Fibroblast of lung (primary cell): ENCODE measurements around the gene MFAP4.

Source experiments
- EZH2 ChIP-seq: IDR thresholded peaks from 2 replicates; pipeline ENCODE4 v1.5.1; 2012; ENCODE audit warnings: low read length, control low read depth, mild to moderate bottlenecking; ENCODE audit errors: missing control alignments
- TF ChIP-seq, protein P1 (sequence below), 2 donors: IDR thresholded peaks in 1 of 2; conservative IDR thresholded peaks in 1 of 2; 1 replicate in 1 of 2; 2 replicates in 1 of 2; pipeline ENCODE4 v1.5.1; 2011 to 2012; ENCODE audit warnings: low read length in 2 of 2, control low read depth in 1 of 2, inconsistent platforms in 1 of 2, low read depth in 1 of 2, mild to moderate bottlenecking in 1 of 2

GRCh38 chr17:19418251-19418992, 31.4 kb upstream of the MFAP4 start:
- TF ChIP-seq, protein P1, sequence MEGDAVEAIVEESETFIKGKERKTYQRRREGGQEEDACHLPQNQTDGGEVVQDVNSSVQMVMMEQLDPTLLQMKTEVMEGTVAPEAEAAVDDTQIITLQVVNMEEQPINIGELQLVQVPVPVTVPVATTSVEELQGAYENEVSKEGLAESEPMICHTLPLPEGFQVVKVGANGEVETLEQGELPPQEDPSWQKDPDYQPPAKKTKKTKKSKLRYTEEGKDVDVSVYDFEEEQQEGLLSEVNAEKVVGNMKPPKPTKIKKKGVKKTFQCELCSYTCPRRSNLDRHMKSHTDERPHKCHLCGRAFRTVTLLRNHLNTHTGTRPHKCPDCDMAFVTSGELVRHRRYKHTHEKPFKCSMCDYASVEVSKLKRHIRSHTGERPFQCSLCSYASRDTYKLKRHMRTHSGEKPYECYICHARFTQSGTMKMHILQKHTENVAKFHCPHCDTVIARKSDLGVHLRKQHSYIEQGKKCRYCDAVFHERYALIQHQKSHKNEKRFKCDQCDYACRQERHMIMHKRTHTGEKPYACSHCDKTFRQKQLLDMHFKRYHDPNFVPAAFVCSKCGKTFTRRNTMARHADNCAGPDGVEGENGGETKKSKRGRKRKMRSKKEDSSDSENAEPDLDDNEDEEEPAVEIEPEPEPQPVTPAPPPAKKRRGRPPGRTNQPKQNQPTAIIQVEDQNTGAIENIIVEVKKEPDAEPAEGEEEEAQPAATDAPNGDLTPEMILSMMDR (conservative IDR thresholded peaks at IDR 0.05 in 1 of 2, IDR thresholded peaks at IDR 0.05 in 1 of 2; ENCODE audit: low read depth in 1 of 2, low read length in 2 of 2): no peak
- TF ChIP-seq EZH2: no peak
